Stimulated activated CD4-positive, alpha-beta T cell treated with anti-CD3 and anti-CD28 coated beads, Interleukin-4, amount 100 ng/mL, for 48 hours (primary cell): ENCODE results near the gene MYL4.
"Not testable (repeated sequence)": the region's sequence is repeated elsewhere in the genome, so short reads cannot be mapped to it uniquely, and the experiment has no call there.

Experiments
- DNase-seq, 2 donors: peaks; one replicate each; pipeline ENCODE4 v3.0.0-alpha.2; 2020; ENCODE audit warnings: low read depth in 2 of 2

Gene MYL4

DNA sequence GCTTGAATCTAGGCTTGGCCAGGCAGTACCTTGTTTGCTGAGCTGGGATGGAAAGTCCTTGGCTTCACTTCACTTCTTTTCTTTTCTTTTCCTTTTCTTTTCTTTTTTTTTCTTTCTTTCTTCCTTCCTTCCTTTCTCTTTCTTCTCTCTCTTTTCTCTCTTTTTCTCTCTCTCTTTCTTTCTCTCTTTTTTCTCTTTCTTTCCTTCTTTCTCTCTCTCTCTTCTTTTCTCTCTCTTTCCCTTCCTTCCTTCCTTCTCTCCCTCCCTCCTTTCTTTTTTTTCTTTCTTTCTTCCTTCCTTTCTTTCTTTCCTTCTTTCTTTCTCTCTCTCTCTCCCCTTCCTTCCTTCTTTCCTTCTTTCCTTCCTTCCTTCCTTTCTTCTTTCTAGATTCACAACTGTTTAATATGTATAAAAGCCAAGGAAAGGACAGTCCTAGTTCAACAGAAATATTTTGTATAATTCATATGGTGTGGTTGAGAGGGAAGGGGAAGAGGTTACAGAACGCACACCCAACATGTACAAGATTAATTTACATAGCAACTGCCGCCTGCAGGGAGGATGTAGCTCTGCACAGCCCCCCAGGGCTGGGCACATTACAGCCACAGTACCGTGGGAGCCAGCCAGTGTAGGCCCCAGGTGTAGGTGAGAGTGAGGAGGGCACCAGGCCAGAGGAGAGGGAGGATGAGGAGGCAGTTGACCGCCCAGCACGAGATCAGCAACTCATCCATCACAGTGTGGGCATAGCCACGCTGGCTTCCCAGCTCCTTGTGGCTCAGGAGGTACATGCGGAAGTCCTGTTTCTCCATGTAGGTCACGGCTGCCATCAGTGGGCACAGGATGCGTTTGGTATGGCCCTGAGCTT is 34.8 kb downstream of the MYL4 start:
- DNase-seq: no peak

DNA sequence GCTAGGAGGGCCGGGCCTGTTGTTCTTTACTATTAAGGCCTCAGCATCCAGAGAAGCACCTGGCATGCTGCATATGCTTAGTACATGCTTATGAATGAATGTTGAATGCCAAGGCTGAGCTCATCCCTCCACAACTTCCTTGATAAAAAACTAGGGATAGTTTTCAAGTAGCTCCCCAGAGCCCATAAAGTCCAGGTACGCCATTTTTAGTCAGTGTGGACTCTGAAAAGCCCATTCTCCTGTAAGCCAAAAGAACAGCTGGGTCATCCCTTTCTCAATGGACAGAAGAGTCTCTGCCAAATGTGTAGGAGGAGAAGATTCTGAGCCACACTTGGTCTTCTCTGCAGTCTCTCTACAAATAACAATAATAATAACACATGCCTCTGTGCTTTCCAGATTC is 35.5 kb downstream of the MYL4 start:
- DNase-seq: no peak

GRCh38 chr17:47246120-47246519 is 37.0 kb downstream of the MYL4 start:
- no peak for DNase-seq

DNA sequence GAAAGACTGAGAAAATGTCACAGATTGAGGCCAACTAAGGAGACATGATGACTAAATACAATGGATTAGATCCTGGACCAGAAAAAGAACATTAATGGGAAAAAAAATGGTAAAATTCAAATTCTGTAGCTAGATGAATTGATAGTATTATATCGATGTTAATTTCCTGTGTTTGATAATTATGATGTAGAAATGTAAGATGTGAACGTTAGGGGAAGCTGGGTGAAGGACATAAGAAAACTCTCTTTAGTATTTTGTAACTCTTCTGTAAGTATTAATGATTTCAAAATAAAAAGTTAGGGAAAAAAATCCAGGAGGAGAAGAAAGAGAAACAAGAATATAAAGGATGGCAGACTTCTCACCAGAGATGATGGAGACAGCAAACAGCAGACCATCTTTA is 41.7 kb downstream of the MYL4 start:
- no peak for DNase-seq

DNA sequence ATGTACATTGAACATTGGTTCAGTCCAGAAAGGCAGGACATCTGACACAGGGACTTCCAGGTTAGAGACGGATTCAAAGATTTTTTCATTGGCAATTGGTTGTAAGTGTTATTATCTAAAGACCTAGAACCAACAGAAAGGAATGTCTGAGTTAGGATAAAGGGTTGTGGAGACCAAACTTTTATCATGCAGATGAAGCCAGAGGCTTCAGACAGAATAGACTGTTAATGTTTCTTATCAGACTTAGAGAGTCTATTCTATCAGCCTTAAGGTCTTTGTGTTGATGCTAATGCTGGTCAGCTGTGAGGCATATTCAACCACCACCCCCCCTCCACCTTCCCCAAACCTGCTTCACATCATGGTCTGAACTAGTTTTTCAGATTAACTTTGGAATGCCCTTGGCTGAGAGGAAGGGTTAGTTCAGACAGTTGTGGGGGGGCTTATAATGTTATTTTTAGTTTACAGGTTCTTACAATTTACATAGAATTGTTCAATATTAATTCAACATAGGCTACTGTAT is 42.3 kb downstream of the MYL4 start:
- DNase-seq: no peak

DNA sequence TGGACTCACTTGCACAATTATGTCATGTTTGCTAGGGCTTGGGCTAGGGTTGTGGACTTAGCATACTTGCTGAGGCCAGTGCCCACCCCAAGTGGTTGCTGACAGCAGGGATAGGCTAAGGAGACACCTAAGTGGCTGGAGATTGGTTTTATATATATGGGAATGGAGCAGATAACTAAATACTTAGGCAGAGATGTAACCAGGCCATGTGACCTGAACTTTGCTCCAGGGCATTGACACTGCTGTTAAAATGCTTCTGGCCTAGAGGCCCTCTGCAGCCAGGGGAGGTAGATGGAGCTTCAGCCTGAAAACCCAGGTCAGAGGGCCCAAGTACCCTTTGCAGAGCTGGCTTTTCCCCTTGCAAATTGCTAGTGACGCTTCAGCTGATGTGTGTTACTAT is 43.1 kb downstream of the MYL4 start:
- no peak for DNase-seq

DNA sequence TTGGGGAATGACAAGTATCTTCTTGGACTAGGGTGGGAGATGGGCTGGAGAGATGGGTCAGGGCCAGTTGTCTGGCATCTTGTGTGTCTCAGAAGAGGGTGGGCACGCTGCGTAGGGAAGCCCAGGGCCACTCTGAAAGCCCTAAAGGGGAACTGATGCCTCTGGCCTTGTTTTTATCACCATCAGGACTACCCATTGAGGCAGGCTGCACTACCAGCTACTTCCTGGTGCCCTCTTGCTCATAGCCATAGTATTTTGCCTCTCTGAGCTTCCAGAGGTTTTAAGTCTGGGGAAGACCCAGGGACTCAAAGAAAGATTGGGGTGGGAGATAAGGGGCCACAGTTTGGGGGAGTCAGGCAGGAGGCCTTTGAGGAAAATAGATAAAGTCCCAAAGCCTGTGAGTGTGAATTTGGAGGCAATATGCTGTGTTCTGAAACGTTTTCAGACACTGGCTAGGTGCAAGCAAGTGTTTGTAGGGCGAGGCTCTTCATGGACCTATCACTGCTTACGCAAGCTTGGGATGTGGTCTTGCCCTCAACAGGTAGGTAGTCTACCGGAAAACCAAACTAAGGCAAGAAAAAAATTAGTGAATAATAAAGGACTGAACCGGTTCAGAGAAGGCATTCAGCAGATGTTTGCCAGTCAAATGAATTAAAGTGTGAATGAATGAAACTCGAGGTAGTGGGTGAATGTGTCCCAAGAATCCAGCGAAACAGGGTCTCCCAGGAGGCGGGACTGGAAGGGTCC is 43.8 kb downstream of the MYL4 start:
- no peak for DNase-seq

GRCh38 chr17:47253541-47254402 is 44.6 kb downstream of the MYL4 start, which contains the start of gene ITGB3:
TSS of gene ITGB3 (plus strand) at chr17:47253827. CDS start at chr17:47253862, 35 bp downstream.
- DNase-seq: peak; percentile 35 to 49

DNA sequence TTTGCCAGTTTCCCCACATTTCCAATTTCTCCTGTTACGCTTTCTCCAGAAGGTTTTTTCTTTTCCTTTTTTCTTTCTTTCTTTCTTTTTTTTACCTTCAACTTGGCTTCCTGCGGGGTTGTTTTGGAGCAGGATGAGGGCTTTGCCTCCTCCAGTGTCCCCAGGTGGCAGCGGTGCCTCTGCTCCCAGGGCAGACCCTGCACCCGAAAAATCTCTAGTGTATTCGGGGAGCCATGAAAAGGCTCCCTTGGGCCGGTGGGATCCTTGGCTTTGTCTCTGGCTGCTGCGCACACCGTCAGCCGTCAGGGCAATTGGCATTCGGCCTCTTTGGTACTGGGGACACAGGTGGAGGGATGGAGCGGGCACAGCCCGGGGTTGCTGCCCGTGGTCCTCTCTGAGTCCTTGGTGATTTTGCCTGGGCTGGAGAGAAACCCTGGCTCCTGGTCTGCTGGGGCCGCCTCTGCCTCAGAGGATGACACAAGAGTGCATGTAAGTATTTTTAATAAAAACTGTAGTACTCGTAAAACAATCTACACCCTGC is 45.3 kb downstream of the MYL4 start:
- no peak for DNase-seq

GRCh38 chr17:47257651-47258339 is 48.6 kb downstream of the MYL4 start:
- DNase-seq: no peak

GRCh38 chr17:47262586-47262985 is 53.4 kb downstream of the MYL4 start:
- no peak for DNase-seq

DNA sequence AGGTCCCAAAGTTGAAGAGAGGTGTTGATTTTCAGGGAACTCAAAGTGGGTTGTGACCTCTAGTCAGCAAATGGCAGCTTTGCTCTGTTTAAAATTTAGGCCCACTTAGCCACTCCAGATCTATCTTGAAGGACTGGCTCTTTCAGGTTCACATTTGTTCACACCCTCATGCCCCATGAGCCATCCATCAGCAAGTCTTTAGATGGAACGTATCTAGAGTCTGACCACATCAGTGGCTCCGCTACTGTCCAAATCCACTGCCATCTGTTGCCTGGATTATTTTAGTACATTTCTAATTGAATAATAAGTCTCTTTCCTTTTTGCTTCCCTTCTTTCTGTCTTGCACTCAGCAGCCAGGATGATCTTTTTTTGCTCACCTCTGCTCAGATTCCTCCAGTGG is 55.0 kb downstream of the MYL4 start:
- DNase-seq: no peak

- no peak for DNase-seq
Measured at GRCh38 chr17:47265983-47266541, 56.9 kb downstream of the MYL4 start.

DNA sequence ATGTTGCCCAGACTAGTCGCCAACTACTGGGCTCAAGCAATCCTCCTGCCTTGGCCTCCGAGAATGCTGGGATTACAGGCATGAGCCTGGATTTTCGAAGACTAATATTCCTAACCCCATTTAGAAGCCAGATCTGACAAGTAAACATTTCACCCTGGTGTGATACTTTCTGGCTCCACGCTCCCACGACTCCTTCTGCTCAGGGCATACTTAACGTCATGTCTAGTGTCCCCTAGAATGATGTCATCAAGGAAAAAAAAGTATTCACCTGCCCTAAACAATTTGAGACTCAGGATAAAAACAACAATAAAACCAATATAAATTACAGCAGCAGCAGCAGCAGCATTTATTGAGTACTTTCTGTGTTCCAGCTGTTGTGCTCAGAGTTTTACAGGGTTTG is 57.6 kb downstream of the MYL4 start:
- DNase-seq: no peak

DNA sequence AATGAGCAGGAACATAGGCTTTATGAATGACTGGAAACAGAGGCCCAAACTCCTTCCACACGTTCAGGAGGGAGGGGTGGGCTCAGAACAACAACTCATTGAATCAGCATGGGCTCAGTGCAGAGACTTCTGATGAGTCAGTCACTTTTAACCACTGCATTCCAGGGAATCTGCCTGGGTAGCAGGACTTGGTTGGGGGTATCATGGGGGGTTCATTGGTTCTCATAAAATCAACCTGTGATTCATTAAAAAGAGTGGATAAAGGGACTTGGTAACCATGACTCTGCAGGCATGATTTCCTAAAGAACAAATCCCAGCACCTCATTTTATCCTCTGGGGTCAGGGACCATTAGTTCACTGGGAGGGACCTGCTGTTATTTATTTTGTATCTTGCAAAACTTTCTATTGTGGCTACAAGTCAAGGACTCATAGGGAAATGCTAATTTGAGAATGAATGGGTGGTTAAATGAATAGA is 58.2 kb downstream of the MYL4 start:
- DNase-seq: no peak

GRCh38 chr17:47268964-47269363 is 59.8 kb downstream of the MYL4 start:
- not testable (repeated sequence) for DNase-seq

DNA sequence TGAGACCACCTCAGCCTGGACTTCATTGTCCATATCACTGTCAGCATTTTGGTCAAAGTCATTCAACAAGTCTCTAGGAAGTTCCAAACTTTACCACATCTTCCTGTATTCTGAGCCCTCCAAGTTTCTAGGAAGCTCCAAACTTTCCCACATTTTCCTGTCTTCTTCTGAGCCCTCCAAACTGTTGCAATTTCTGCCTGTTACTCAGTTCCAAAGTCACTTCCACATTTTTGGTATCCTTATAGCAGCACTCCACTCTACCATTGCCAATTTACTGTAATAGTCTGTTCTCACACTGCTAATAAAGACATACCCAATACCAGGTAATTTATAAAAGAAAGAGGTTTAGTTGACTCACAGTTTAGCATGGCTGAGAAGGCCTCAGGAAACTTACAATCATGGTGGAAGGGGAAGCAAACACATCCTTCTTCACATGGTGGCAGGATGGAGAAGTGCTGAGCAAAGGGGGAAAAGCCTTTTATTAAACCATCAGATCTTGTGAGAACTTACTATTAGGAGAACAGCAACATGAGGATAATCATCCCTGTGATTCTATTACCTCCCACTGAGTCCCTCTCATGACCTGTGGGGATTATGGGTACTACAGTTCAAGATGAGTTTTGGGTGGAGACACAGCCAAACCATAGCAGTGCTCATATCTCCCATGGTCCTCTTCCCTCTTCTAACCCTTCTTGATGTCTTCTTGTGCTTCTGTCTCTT is 60.6 kb downstream of the MYL4 start:
- not testable (repeated sequence) for DNase-seq

DNA sequence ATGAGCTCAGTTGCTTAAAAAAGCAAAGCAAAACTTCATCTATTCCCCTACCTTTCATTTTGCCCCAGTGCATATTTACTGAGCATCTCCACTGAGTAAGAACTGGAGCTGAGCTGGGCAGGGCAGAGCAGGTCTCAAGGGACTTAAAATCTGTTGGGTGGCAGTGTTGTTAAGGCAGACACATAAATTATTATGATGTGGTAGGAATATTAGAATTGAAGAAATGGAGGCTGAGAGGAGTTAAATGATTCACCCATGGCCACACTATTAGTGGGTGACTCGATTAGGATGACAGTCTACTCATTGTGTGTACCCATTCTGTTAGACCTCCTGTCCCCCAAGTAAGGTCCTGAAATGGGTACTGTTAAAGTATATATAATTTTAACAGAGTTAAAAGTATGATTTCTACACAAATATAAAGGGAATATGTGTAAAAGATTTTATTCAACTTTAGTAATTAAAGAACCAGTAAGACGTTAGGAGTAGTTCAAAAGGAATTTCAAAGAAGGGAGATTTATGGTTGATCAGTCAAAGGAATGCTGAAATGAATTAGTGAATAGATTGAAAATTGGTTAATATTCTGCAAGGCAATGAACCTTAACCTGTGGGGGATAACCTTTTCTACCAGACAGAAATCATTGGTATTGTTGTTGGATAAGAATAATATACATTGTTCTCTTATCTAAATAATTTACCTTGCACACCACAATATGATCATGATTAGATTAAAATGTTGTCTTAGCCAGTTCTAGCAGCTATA is 62.0 kb downstream of the MYL4 start:
- DNase-seq: no peak

DNA sequence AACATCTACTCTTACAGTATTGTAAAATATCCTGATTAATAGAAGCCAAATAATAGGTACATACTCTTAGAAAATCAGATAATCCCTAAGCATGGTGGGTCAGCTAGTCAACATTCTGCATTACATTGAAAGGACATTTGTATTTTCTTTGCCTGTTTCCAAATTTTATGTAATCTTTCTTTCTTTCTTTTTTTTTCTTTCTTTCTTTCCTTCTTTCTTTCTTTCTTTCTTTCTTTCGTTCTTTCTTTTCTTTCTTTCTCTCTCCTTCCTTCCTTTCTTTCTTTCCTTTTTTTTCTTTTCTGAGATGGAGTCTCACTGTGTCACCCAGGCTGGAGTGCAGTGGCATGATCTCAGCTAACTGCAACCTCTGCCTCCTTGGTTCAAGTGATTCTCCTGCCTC is 63.3 kb downstream of the MYL4 start:
- DNase-seq: no peak
